ENCODE results near the gene EIF1AD.
"Not testable (repeated sequence)": the region's sequence is repeated elsewhere in the genome, so short reads cannot be mapped to it uniquely, and the experiment has no call there.

The EIF1AD gene

GRCh38 chr11:66001942-66002647 lies at the start of gene EIF1AD, which contains the start of gene BANF1:
Gene EIF1AD (minus strand): TSS chr11:66002157. CDS start chr11:66000389, 1,768 bp downstream.
Gene BANF1 (plus strand): TSS chr11:66002503. CDS start chr11:66003251, 748 bp downstream.
- DNase-seq: peak; percentile 99

- DNase-seq: no peak
Observed at GRCh38 chr11:66051371-66051765, 49.4 kb upstream of the EIF1AD start.

- no peak for DNase-seq
Observed at GRCh38 chr11:66050581-66051231, 48.7 kb upstream of the EIF1AD start.

- no peak for DNase-seq
Observed at GRCh38 chr11:66048547-66049323, 46.8 kb upstream of the EIF1AD start, which contains the start of gene GAL3ST3. Gene GAL3ST3 (minus strand): TSS chr11:66049161. CDS start chr11:66045415, 3,746 bp downstream.

GRCh38 chr11:66047541-66048365 lies 45.8 kb upstream of the EIF1AD start:
- no peak for DNase-seq

GRCh38 chr11:66046901-66047300 lies 44.9 kb upstream of the EIF1AD start:
- DNase-seq: no peak

GRCh38 chr11:66045177-66045639 lies 43.3 kb upstream of the EIF1AD start:
- DNase-seq: peak; percentile 90

GRCh38 chr11:66044757-66045156 lies 42.8 kb upstream of the EIF1AD start:
- DNase-seq: no peak

- DNase-seq: no peak
Observed at GRCh38 chr11:66042996-66043906, 41.3 kb upstream of the EIF1AD start.

- no peak for DNase-seq
Observed at GRCh38 chr11:66042227-66042995, 40.5 kb upstream of the EIF1AD start.

- DNase-seq: no peak
Observed at GRCh38 chr11:66039765-66040164, 37.8 kb upstream of the EIF1AD start.

GRCh38 chr11:66037327-66037726 lies 35.4 kb upstream of the EIF1AD start:
- no peak for DNase-seq

GRCh38 chr11:66036334-66036710 lies 34.4 kb upstream of the EIF1AD start:
- DNase-seq: no peak

GRCh38 chr11:66035653-66036333 lies 33.8 kb upstream of the EIF1AD start:
- no peak for DNase-seq

- no peak for DNase-seq
Observed at GRCh38 chr11:66032957-66033735, 31.2 kb upstream of the EIF1AD start.

- DNase-seq: no peak
Observed at GRCh38 chr11:66026017-66026529, 24.1 kb upstream of the EIF1AD start, which contains the start of gene CATSPER1. Gene CATSPER1 (minus strand): TSS chr11:66026479. CDS start chr11:66026379, 100 bp downstream.

- DNase-seq: not testable (repeated sequence)
Observed at GRCh38 chr11:66023186-66023440, 21.2 kb upstream of the EIF1AD start.

GRCh38 chr11:66022401-66023185 lies 20.6 kb upstream of the EIF1AD start:
- DNase-seq: peak; percentile 85
